Naive thymus-derived CD4-positive, alpha-beta T cell (primary cell): ENCODE data around the gene CAMK4. TPM values are rescaled to one million over a fixed set of nuclear protein-coding genes. Genes with fewer than 3 reads are reported as not detected.

Experiments used
- ATAC-seq: fragments of 150-1000 bp; cut with Tn5 transposase; 2 replicates; pipeline ENCODE4 v1.10.0; 2021; ENCODE audit warnings: mild to moderate bottlenecking, moderate library complexity
- CTCF ChIA-PET: fragments of 350-600 bp; sonication (Branson Sonifier 250); formaldehyde crosslinking; loops from one replicate; lab custom pipeline; 2021; ENCODE audit warnings: antibody characterized with exemption; lab: Charles Lee
- POLR2A ChIA-PET: fragments of 350-600 bp; sonication (Branson Sonifier 250); formaldehyde crosslinking; loops from one replicate; lab custom pipeline; 2021; ENCODE audit warnings: antibody characterized with exemption, inconsistent platforms; lab: Charles Lee
- DNase-seq, 9 donors: peaks; one replicate each; pipeline versions ENCODE4 v3.0.0 to v3.0.0-alpha.2; 2020 to 2022; ENCODE audit warnings: mixed read lengths in 1 of 9
- H3K27ac ChIP-seq: one replicate; pipeline ENCODE4 v1.7.0; 2013; ENCODE audit warnings: mild to moderate bottlenecking, low read depth, low read length, moderate library complexity
- H3K27me3 ChIP-seq, 2 donors: one replicate each; pipeline ENCODE4 v1.7.0; 2013; ENCODE audit warnings: low read length in 2 of 2, mild to moderate bottlenecking in 2 of 2, moderate library complexity in 2 of 2; ENCODE audit not compliant: control insufficient read depth in 2 of 2, insufficient read depth in 2 of 2
- H3K36me3 ChIP-seq, 3 experiments: 1 replicate in 2 of 3; 2 replicates in 1 of 3; pipeline ENCODE4 v1.7.0; 2013; ENCODE audit warnings: low read length in 3 of 3, mild to moderate bottlenecking in 3 of 3, moderate library complexity in 1 of 3; ENCODE audit not compliant: insufficient read depth in 3 of 3, control insufficient read depth in 2 of 3
- H3K4me1 ChIP-seq, 2 donors: one replicate each; pipeline ENCODE4 v1.7.0; 2013; ENCODE audit warnings: low read length in 2 of 2, mild to moderate bottlenecking in 2 of 2, moderate library complexity in 1 of 2; ENCODE audit not compliant: control insufficient read depth in 2 of 2, insufficient read depth in 2 of 2
- H3K4me3 ChIP-seq: 2 replicates; pipeline ENCODE4 v1.7.0; 2013; ENCODE audit warnings: mild to moderate bottlenecking, low read length
- H3K9me3 ChIP-seq, 3 experiments: 1 replicate in 2 of 3; 2 replicates in 1 of 3; pipeline ENCODE4 v1.7.0; 2013; ENCODE audit warnings: low read length in 3 of 3; ENCODE audit not compliant: control insufficient read depth in 2 of 3
- H3K27ac Mint-ChIP-seq, 9 donors: one replicate each; pipeline ENCODE4 v1.8.0; 2020 to 2022; ENCODE audit warnings: mixed read lengths in 9 of 9, mild to moderate bottlenecking in 8 of 9, moderate library complexity in 5 of 9, inconsistent platforms in 2 of 9
- H3K27me3 Mint-ChIP-seq, 5 donors: one replicate each; pipeline ENCODE4 v1.8.0; 2021 to 2022; ENCODE audit warnings: mixed read lengths in 5 of 5, mild to moderate bottlenecking in 1 of 5
- H3K36me3 Mint-ChIP-seq, 5 donors: one replicate each; pipeline ENCODE4 v1.8.0; 2020 to 2022; ENCODE audit warnings: mixed read lengths in 5 of 5, mild to moderate bottlenecking in 3 of 5, inconsistent platforms in 1 of 5
- H3K4me1 Mint-ChIP-seq, 7 donors: one replicate each; pipeline ENCODE4 v1.8.0; 2020 to 2022; ENCODE audit warnings: mixed read lengths in 7 of 7, mild to moderate bottlenecking in 3 of 7, inconsistent platforms in 1 of 7
- H3K4me3 Mint-ChIP-seq, 10 donors: one replicate each; pipeline ENCODE4 v1.8.0; 2020 to 2022; ENCODE audit warnings: mild to moderate bottlenecking in 10 of 10, mixed read lengths in 10 of 10, moderate library complexity in 6 of 10, inconsistent platforms in 2 of 10
- H3K9me3 Mint-ChIP-seq, 11 donors: one replicate each; pipeline ENCODE4 v1.8.0; 2020 to 2022; ENCODE audit warnings: mixed read lengths in 11 of 11, mild to moderate bottlenecking in 4 of 11, inconsistent platforms in 1 of 11, moderate library complexity in 1 of 11
- intact Hi-C, 2 donors: fragments of 100-400 bp; cut with micrococcal nuclease; formaldehyde crosslinking; loops; one replicate each; pipeline ENCODE4 v1.15.1; 2023
- polyA plus RNA-seq, 2 donors: library from polyadenylated mRNA; unstranded; fragments of 300-500 nt; fragmentation: Illumina TruSeq; gene quantifications; one replicate each; pipeline ENCODE4 v1.2.3, GENCODE V29; 2021
- total RNA-seq, 6 experiments: library from RNA in 5 of 6; stranded (reverse) in 5 of 6; gene quantifications; 1 replicate in 5 of 6; 2 replicates in 1 of 6; pipeline ENCODE4 v1.2.3 and lab custom pipeline; 2021 to 2026

Gene CAMK4
- total and polyA plus RNA-seq, 7 experiments from 2014 or later, result 118 to 366 (median 200) TPM

GRCh38 chr5:111507276-111507675, 283.1 kb downstream of the CAMK4 start:
- no peak for DNase-seq
- ChIA-PET CTCF (interaction anchor here (0.8 to 1.0 kb wide), 2 partner anchors 24 to 29 kb away, joined by 3 read pairs; no protein-coding TSS in a partner anchor), POLR2A (interaction anchor here (0.6 to 0.7 kb wide), 2 partner anchors 23 to 1813 kb away, joined by 3 to 7 read pairs; no protein-coding TSS in a partner anchor)
- no peak for ATAC-seq
- Histone ChIP-seq H3K4me3 (no peak overlapping the region), H3K27ac (no peak overlapping the region), H3K9me3 (no peaks in the 10 kb centered on the region), H3K4me1 (peaks cover 0 to 13% of the 10 kb centered on the region in 2 donors), H3K36me3 (no peaks in the 10 kb centered on the region), H3K27me3 (no peaks in the 10 kb centered on the region)
- Mint-ChIP-seq H3K27ac (peak overlapping the region in 1 of 9 donors; percentile 54), H3K36me3 (peaks cover 0 to 20% (median 0%) of the 10 kb centered on the region in 5 donors), H3K9me3 (no peaks in the 10 kb centered on the region), H3K4me3 (peak overlapping the region in 1 of 10 donors; percentile 36), H3K4me1 (peaks cover 17 to 58% (median 22%) of the 10 kb centered on the region in 7 donors), H3K27me3 (no peaks in the 10 kb centered on the region)
- intact Hi-C loops, result no loop called here

- intact Hi-C loops, result no loop called here
- ChIA-PET CTCF (no interaction called here), POLR2A (interaction anchor here (0.8 to 1.4 kb wide), 4 partner anchors 9 to 15 kb away, joined by 3 to 7 read pairs (median 4); no protein-coding TSS in a partner anchor)
- peak overlapping the region in 1 of 10 donors; percentile 95 for H3K4me3 Mint-ChIP-seq
- no peaks in the 10 kb centered on the region for H3K9me3 Mint-ChIP-seq
- H3K9me3 ChIP-seq, result no peaks in the 10 kb centered on the region
- H3K4me1 Mint-ChIP-seq, result peaks cover 17 to 65% (median 30%) of the 10 kb centered on the region in 7 donors
- no peak for DNase-seq
- no peak for ATAC-seq
- no peaks in the 10 kb centered on the region for H3K27me3 Mint-ChIP-seq
- peaks cover 0 to 17% of the 10 kb centered on the region in 2 donors for H3K4me1 ChIP-seq
- H3K27ac Mint-ChIP-seq, result peak overlapping the region in 2 of 9 donors; percentile 5 to 11
- H3K4me3 ChIP-seq, result no peak overlapping the region
- H3K36me3 ChIP-seq, result no peaks in the 10 kb centered on the region
- peaks cover 0 to 16% (median 0%) of the 10 kb centered on the region in 5 donors for H3K36me3 Mint-ChIP-seq
- no peak overlapping the region for H3K27ac ChIP-seq
- no peaks in the 10 kb centered on the region for H3K27me3 ChIP-seq
Measured at GRCh38 chr5:111509119-111509518, 284.9 kb downstream of the CAMK4 start.

GRCh38 chr5:111511174-111511830, 287.1 kb downstream of the CAMK4 start:
- H3K27ac ChIP-seq, result peak overlapping the region; percentile 73
- peaks cover 0 to 17% of the 10 kb centered on the region in 2 donors for H3K4me1 ChIP-seq
- H3K36me3 Mint-ChIP-seq, result peaks cover 0 to 15% (median 0%) of the 10 kb centered on the region in 5 donors
- ChIA-PET CTCF (interaction anchor here (1.7 to 3.4 kb wide), 2 partner anchors 20 to 353 kb away, joined by 5 to 10 read pairs; no protein-coding TSS in a partner anchor), POLR2A (interaction anchor here (0.6 to 1.2 kb wide), 6 partner anchors 11 to 1468 kb away, joined by 3 to 5 read pairs (median 4); partner anchors contain the start of gene WDR36)
- H3K4me3 ChIP-seq, result peak overlapping the region; percentile 81
- ATAC-seq (no peak), DNase-seq (no peak)
- H3K27me3 ChIP-seq, result no peaks in the 10 kb centered on the region
- peak overlapping the region; percentile 91 to 100 (median 98) for H3K4me3 Mint-ChIP-seq
- intact Hi-C loops, result loop anchor here (1.0 to 10.0 kb wide), 9 partner anchors 10 to 2003 kb away; partner anchors contain the start of genes SLC25A46 (in 2 of the 2), DCP2 (in 1 of the 2), MAN2A1 (in 1 of the 2) and YTHDC2 (in 1 of the 2)
- peaks cover 17 to 60% (median 28%) of the 10 kb centered on the region in 7 donors for H3K4me1 Mint-ChIP-seq
- no peaks in the 10 kb centered on the region for H3K27me3 Mint-ChIP-seq
- no peaks in the 10 kb centered on the region for H3K36me3 ChIP-seq
- peak overlapping the region; percentile 90 to 98 (median 94) for H3K27ac Mint-ChIP-seq
- H3K9me3 Mint-ChIP-seq, result no peaks in the 10 kb centered on the region
- H3K9me3 ChIP-seq, result no peaks in the 10 kb centered on the region

GRCh38 chr5:111511831-111512374, 287.7 kb downstream of the CAMK4 start:
- H3K9me3 ChIP-seq, result no peaks in the 10 kb centered on the region
- POLR2A ChIA-PET, result interaction anchor here (0.7 to 1.7 kb wide), 7 partner anchors 12 to 1467 kb away, joined by 3 to 6 read pairs (median 4); partner anchors contain the start of gene WDR36

GRCh38 chr5:111512375-111513130, 288.4 kb downstream of the CAMK4 start, which contains the start of gene STARD4:
STARD4 (minus strand) TSS chr5:111512535; CDS start chr5:111507433, 5,102 bp downstream.
- Histone ChIP-seq H3K27me3 (no peaks in the 10 kb centered on the region), H3K9me3 (no peaks in the 10 kb centered on the region), H3K4me1 (peaks cover 0 to 14% of the 10 kb centered on the region in 2 donors), H3K36me3 (no peaks in the 10 kb centered on the region), H3K4me3 (peak within 1 kb of the TSS; percentile 81), H3K27ac (peak within 1 kb of the TSS; percentile 73)
- ChIA-PET CTCF (interaction anchor here (1.7 to 3.4 kb wide), 2 partner anchors 19 to 354 kb away, joined by 5 to 10 read pairs; no protein-coding TSS in a partner anchor), POLR2A (interaction anchor here (0.6 to 1.7 kb wide), 6 partner anchors 16 to 1466 kb away, joined by 4 to 6 read pairs (median 4); partner anchors contain the start of gene WDR36)
- ATAC-seq (peak; percentile 97), DNase-seq (peak; percentile 79 to 94 (median 92))
- peak within 1 kb of the TSS; percentile 91 to 100 (median 98) for H3K4me3 Mint-ChIP-seq
- peaks cover 17 to 53% (median 28%) of the 10 kb centered on the region in 7 donors for H3K4me1 Mint-ChIP-seq
- peaks cover 0 to 12% (median 0%) of the 10 kb centered on the region in 5 donors for H3K36me3 Mint-ChIP-seq
- H3K27me3 Mint-ChIP-seq, result no peaks in the 10 kb centered on the region
- H3K9me3 Mint-ChIP-seq, result no peaks in the 10 kb centered on the region
- intact Hi-C loops, result loop anchor here (1.0 to 10.0 kb wide), 16 partner anchors 8 to 2002 kb away; partner anchors contain the start of genes MAN2A1 (in 2 of the 2), NREP (in 2 of the 2), SLC25A46 (in 2 of the 2) and WDR36 (in 2 of the 2)
- peak within 1 kb of the TSS; percentile 90 to 98 (median 94) for H3K27ac Mint-ChIP-seq

More at GRCh38 chr5:111511831-111512374, 287.7 kb downstream of the CAMK4 start:
- peak overlapping the region; percentile 91 to 100 (median 98) for H3K4me3 Mint-ChIP-seq
- Histone ChIP-seq H3K4me3 (peak overlapping the region; percentile 81), H3K4me1 (peaks cover 0 to 17% of the 10 kb centered on the region in 2 donors), H3K36me3 (no peaks in the 10 kb centered on the region), H3K27me3 (no peaks in the 10 kb centered on the region), H3K27ac (peak overlapping the region; percentile 73)
- no peak for DNase-seq
- H3K27me3 Mint-ChIP-seq, result no peaks in the 10 kb centered on the region
- H3K36me3 Mint-ChIP-seq, result peaks cover 0 to 15% (median 0%) of the 10 kb centered on the region in 5 donors
- H3K4me1 Mint-ChIP-seq, result peaks cover 17 to 56% (median 28%) of the 10 kb centered on the region in 7 donors
- peak overlapping the region; percentile 90 to 98 (median 94) for H3K27ac Mint-ChIP-seq
- H3K9me3 Mint-ChIP-seq, result no peaks in the 10 kb centered on the region
- intact Hi-C loops, result loop anchor here (1.0 to 10.0 kb wide), 17 partner anchors 8 to 2003 kb away; partner anchors contain the start of genes MAN2A1 (in 2 of the 2), NREP (in 2 of the 2), SLC25A46 (in 2 of the 2) and WDR36 (in 2 of the 2)
- CTCF ChIA-PET, result interaction anchor here (1.7 to 3.4 kb wide), 2 partner anchors 20 to 354 kb away, joined by 5 to 10 read pairs; no protein-coding TSS in a partner anchor
- no peak for ATAC-seq
